Choroid plexus epithelial cell (primary cell): ENCODE results near the gene EIF4B.

ENCODE experiments used
- DNase-seq: peaks from one replicate; pipeline ENCODE4 v3.0.0-alpha.2; 2010; ENCODE audit warnings: low read depth
- H3K4me3 ChIP-seq: 2 replicates; pipeline ENCODE4 v1.5.1; 2011; ENCODE audit warnings: low read depth, mild to moderate bottlenecking, control low read depth, low read length, moderate library complexity
- TF ChIP-seq, protein P1 (sequence below): conservative IDR thresholded peaks from 2 replicates; pipeline ENCODE4 v1.5.1; 2011; ENCODE audit warnings: low read depth, mild to moderate bottlenecking, control low read depth, inconsistent platforms, low read length, moderate library complexity

The EIF4B gene, protein sequence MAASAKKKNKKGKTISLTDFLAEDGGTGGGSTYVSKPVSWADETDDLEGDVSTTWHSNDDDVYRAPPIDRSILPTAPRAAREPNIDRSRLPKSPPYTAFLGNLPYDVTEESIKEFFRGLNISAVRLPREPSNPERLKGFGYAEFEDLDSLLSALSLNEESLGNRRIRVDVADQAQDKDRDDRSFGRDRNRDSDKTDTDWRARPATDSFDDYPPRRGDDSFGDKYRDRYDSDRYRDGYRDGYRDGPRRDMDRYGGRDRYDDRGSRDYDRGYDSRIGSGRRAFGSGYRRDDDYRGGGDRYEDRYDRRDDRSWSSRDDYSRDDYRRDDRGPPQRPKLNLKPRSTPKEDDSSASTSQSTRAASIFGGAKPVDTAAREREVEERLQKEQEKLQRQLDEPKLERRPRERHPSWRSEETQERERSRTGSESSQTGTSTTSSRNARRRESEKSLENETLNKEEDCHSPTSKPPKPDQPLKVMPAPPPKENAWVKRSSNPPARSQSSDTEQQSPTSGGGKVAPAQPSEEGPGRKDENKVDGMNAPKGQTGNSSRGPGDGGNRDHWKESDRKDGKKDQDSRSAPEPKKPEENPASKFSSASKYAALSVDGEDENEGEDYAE

DNA sequence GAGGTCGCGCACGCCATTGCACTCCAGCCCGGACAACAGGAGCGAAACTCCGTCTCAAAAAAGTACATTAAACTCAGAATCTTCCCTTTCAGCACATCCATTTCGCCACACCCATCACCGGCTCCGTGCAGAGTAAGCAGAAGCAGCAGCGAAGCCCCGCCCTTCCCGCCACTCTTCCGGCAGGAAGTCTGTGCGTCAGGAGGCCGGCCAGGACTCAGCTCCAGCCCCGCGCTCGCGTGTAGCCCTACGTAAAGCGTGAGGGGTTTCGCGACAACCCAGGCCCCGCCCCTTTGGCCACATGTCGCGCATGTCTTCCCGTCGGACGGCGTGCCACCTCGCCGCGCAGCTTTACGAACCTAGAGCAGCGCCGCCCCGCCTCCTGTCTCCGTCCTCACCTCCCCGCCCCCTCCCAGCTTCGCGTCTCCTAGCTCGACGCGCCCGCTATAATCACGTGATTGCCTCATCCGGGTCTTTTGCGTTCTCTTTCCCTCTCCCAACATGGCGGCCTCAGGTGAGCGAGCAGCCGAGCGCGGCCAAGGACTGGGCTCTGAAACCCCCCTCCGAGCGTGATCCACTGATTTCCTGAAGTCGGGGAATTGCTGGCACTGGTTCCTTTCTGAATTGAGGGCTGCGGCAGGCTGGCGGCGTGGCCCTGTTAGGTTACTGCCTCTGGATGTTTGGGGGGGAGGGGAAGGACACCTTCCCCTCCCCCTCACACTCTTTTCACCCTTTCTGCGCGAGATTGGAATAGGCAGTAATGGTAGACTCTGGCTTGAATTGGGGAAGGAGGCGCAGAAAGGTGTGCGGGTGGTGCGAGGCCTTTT, at the start of gene EIF4B:
Gene EIF4B, plus strand, starts transcription at position 471 of the 824 bp plus-strand sequence. Its CDS starts 28 bp downstream, at position 499.
- peak within 1 kb of the TSS; percentile 100 for H3K4me3 ChIP-seq
- TF ChIP-seq, protein P1, sequence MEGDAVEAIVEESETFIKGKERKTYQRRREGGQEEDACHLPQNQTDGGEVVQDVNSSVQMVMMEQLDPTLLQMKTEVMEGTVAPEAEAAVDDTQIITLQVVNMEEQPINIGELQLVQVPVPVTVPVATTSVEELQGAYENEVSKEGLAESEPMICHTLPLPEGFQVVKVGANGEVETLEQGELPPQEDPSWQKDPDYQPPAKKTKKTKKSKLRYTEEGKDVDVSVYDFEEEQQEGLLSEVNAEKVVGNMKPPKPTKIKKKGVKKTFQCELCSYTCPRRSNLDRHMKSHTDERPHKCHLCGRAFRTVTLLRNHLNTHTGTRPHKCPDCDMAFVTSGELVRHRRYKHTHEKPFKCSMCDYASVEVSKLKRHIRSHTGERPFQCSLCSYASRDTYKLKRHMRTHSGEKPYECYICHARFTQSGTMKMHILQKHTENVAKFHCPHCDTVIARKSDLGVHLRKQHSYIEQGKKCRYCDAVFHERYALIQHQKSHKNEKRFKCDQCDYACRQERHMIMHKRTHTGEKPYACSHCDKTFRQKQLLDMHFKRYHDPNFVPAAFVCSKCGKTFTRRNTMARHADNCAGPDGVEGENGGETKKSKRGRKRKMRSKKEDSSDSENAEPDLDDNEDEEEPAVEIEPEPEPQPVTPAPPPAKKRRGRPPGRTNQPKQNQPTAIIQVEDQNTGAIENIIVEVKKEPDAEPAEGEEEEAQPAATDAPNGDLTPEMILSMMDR: no peak
- peak; percentile 100 for DNase-seq

DNA sequence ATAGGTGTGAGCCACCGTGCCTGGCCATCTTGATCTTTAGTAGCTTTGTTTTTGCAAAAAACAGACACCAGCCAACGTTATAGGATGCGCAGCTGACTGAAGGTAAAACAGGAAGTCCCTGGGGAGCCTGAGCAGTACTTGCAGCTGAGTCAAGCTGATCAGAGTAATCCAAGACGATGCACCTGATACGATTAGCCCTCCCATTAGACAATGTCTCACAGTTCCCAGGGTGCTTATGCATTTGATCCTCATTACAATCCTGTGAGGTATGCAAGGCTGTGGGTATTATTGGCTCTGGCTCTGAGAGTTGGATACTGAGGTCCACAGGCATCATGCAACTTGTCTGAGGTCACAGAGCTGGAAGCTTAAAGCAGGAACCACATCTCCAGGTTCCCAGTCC, 49.3 kb upstream of the EIF4B start:
- peak; percentile 68 for DNase-seq
- TF ChIP-seq, protein P1: no peak
- H3K4me3 ChIP-seq: no peak overlapping the region

DNA sequence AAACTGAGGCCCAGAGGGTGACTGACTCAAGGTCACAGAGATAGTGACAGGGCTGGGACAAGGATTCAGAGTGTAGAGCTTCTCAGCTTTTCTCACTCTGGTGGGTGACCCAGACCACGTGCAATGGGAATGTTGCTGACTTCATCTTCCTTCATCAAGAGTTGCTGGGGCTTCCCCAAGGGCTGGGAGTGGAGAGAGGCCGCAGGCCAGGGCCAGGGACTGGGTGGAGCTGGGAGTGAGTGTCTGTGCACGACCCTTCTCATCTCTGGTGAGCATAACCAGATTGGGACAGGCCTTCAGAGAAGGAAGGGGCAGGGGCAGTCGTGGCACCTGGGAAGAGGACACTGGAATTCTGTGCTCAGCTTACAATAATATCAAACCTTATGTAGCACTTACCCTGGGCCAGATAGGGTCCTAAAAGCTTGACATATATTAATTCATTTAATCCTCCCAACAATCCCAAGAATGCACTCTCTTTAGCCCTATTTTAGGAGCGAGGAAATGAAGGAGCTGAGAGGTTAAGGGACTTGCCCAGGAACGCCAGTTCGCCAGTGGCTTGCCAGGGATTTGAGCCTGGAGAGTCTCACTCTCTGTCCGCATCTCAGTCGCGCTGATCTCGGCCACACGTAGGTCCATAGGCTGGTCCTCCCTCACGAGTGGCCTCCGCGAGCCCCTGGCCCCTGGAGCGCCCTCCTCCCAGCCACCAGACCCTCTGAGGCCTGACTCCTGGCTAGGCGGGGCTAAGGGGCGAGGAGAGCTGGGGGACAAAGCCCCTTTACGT, 41.5 kb upstream of the EIF4B start:
- peak overlapping the region; percentile 58 for H3K4me3 ChIP-seq
- TF ChIP-seq, protein P1: no peak
- no peak for DNase-seq

DNA sequence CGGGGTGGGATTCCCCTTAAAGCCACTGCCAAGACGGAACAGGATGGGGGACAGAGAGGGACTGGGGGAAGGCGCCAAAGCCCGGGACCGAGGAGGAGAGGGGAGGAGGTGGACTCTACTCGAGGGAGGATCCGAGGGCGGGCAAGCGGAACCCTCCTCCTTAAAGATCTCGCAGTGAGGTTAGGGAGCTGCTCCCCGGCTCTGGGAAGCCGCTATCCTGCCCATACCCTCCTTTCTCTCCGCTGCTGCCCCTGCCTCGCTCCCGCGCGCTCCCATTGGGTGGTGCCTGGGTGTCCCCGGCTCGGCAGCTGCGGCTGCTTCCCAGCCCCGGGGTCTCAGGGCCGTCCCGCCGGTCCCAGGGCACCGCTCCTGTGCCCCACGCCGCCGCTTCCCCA, 40.9 kb upstream of the EIF4B start:
- DNase-seq: no peak
- peak overlapping the region; percentile 58 for H3K4me3 ChIP-seq
- TF ChIP-seq, protein P1: no peak

DNA sequence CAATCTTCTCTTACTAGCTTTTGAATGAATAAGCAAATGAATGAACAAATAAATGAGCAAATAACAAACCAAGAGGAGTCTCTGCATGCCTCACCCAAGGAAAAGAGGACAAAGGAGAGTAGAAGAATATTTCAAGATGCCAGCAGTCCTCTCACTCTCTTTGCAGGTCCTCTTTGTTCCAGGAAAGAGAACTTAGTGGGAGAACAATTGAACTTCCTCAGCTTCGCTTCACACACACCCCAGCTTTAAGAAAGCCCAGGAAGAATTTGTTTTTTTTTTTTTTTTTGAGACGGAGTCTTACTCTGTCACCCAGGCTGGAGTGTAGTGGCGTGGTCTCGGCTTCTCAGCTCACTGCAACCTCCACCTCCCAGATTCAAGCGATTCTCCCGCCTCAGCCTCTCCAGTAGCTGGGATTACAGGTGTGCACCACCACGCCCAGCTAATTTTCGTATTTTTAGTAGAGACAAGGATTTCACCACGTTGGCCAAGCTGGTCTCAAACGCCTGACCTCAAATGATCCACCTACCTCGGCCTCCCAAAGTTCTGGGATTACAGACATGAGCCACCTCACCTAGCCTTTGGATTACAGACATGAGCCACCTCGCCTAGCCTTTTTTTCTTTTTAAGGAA, 37.0 kb upstream of the EIF4B start:
- no peak overlapping the region for H3K4me3 ChIP-seq
- DNase-seq: no peak
- TF ChIP-seq, protein P1: no peak

DNA sequence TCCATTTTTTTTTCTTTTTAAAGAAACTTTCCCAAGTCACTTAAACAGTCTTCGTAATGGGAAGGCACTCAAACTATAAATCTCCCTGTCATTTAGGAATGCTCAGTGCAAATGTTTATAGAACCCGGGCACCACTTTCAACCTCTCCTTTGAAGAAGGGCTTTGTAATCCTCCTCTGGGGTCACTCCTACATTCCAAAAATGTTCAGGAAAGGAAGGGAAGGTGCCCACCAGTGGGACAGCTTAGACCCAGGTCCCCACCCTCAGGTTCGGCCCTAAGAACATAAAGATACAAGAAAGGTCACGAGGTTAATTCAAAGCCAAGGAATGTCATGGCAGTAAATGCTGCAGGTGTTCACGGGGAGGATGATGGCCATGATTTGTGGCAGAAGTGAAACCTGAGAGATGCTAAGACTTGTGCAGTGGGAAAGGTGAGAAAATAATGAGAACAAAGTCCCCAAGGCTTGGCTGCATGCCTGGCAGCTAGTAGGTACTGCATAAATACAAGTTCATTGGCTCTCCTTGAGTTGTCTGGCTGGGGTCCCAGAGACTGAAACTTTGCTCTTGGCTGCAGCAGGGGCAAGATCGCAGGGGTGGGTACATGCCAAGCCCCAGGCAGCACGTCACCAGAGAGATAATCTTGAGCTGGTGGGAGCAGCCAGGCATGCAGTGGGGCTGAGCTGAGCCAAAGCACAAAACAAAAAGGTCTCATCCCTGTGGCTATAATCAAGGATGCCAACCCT, 36.3 kb upstream of the EIF4B start:
- TF ChIP-seq, protein P1: no peak
- no peak for DNase-seq
- H3K4me3 ChIP-seq: no peak overlapping the region
